Measurements from ENCODE around the gene VPS35L. TPM values are rescaled to one million over a fixed set of nuclear protein-coding genes. Genes with fewer than 3 reads are reported as not detected.

Gene VPS35L
- total and polyA plus RNA-seq, 2 of the 13 experiments (the other 11 are each of a cell fraction or from before 2014, with no cell fraction given) = 1.4 to 1.6 TPM

DNA sequence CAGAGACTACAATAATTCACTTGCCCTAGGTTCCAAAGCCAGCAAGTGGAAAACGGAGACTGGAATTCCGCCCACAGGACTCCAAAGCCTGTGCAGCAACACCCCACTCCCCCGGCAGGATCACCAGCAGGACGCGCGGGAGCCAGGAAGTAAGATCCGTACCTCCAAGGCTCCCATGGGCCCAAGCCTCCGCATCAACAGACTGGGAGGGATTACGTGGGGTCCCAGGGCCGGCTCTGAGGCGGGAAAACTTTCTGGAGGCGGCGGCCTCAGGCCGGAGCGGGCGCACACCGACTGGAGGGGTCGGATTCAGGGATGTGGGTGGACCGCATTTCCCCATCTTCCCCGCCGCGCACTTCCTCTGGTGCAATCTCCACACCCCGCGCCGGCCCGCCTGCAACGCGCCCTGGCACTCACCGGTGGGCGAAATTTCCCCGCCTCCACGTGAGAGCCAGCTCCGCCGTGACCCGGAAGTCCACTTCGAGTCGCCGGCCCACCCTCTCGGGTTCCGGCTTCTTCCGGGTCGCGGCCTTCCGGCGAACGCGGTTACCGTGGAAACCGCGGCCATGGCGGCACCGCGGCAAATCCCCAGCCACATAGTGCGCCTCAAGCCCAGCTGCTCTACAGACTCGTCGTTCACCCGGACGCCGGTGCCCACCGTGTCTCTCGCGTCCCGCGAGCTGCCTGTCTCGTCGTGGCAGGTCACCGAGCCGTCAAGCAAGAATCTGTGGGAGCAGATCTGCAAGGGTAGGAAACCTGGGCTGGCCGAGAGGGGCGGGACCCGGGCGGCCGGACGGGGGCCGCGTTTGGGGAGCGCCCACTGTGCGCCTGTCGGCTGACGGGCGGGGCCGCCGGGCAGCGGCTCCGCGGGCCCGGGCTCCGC is 162.5 kb downstream of the VPS35L start, which contains the start of the genes IQCK and KNOP1:
IQCK (plus strand) TSS at position 531 of the 883 bp plus-strand sequence; CDS start at position 567, 36 bp downstream.
KNOP1 (minus strand) TSS at position 487 of the 883 bp plus-strand sequence. CDS start 3,192 bp downstream, outside the sequence.
- Histone ChIP-seq H3K4me1 (ENCODE audit: insufficient read depth, low read length) (peaks cover 27% of the 10 kb centered on the region), H3K9ac (ENCODE audit: insufficient read depth, low read depth, low read length) (peak within 1 kb of the TSS; percentile 79), H3K4me2 (ENCODE audit: low read depth, low read length) (peak within 1 kb of the TSS; percentile 98), H3K4me3 (replicated peaks in 1 of 3; ENCODE audit: insufficient read depth in 1 of 3, low read depth in 2 of 3, low read length in 3 of 3) (peak within 1 kb of the TSS; percentile 74 to 98 (median 98)), H2AFZ (ENCODE audit: low read length) (peak within 1 kb of the TSS; percentile 98), H3K27ac (ENCODE audit: extremely low read length, insufficient read depth, low read length) (peak within 1 kb of the TSS; percentile 74), H3K79me2 (ENCODE audit: insufficient read depth, low read length) (peaks cover 30% of the 10 kb centered on the region), H3K9me3 (ENCODE audit: low read length) (no peaks in the 10 kb centered on the region), H4K20me1 (ENCODE audit: insufficient read depth, low read length) (no peaks in the 10 kb centered on the region), H3K27me3 (ENCODE audit: control insufficient read depth in 1 of 2, insufficient read depth in 2 of 2, low read length in 2 of 2) (no peaks in the 10 kb centered on the region; a peak in 1 of 5 replicates), H3K36me3 (replicated peaks in 1 of 2; ENCODE audit: control insufficient read depth in 1 of 2, insufficient read depth in 2 of 2, low read length in 2 of 2) (peaks cover 9 to 15% of the 10 kb centered on the region in 2 experiments)
- ATAC-seq (peak; percentile 94), FAIRE-seq (peak; percentile 21), DNase-seq (ENCODE audit: low spot score) (peak; percentile 92)
- in situ Hi-C loops (cut with HindIII; ENCODE audit: extremely low pct_ligation_motif_present, low pct_unique_long_range_greater_than_20kb) (loop anchor here (5.0 kb wide), 1 partner anchor 169 kb away; no protein-coding TSS in a partner anchor), intact Hi-C loops (cut with micrococcal nuclease; ENCODE audit: unreplicated experiment) (loop anchor here (5.0 kb wide), 2 partner anchors 34 to 169 kb away; no protein-coding TSS in a partner anchor)
- ChIA-PET CTCF (ENCODE audit: low intra/inter-chr PET ratio, low total read pairs) (no interaction called here), POLR2A (interaction anchor here (0.8 to 2.3 kb wide), 10 partner anchors 11 to 163 kb away, joined by 3 to 12 read pairs (median 4); partner anchors contain the start of gene VPS35L)
- TSS peak; percentile 61 for BruUV-seq (replicated peaks)
- 0% methylated on average over 63 of the region's 88 CpGs for WGBS (ENCODE audit: low lambda C conversion rate)
- TF ChIP-seq THYN1 (CRISPR knock-in tag; IDR thresholded peaks at IDR 0.05; ENCODE audit: borderline replicate concordance, low read depth) = 0 out of 2 replicates have a peak, but pooled peaks have one; percentile 27
- no peak for TF ChIP-seq EEA1 (CRISPR knock-in tag; IDR thresholded peaks at IDR 0.05; ENCODE audit: borderline replicate concordance)
- TF ChIP-seq HHEX (CRISPR knock-in tag; IDR thresholded peaks at IDR 0.05) = no peak
- no peak for TF ChIP-seq PRPF4 (IDR thresholded peaks at IDR 0.05; ENCODE audit: low read depth, low read length, poor library complexity, severe bottlenecking)
- TF ChIP-seq, protein P1, sequence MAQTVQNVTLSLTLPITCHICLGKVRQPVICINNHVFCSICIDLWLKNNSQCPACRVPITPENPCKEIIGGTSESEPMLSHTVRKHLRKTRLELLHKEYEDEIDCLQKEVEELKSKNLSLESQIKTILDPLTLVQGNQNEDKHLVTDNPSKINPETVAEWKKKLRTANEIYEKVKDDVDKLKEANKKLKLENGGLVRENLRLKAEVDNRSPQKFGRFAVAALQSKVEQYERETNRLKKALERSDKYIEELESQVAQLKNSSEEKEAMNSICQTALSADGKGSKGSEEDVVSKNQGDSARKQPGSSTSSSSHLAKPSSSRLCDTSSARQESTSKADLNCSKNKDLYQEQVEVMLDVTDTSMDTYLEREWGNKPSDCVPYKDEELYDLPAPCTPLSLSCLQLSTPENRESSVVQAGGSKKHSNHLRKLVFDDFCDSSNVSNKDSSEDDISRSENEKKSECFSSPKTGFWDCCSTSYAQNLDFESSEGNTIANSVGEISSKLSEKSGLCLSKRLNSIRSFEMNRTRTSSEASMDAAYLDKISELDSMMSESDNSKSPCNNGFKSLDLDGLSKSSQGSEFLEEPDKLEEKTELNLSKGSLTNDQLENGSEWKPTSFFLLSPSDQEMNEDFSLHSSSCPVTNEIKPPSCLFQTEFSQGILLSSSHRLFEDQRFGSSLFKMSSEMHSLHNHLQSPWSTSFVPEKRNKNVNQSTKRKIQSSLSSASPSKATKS (CRISPR knock-in tag; IDR thresholded peaks at IDR 0.05) = no peak
- peak; percentile 49; the same call in 1 of the 2 replicates for TF ChIP-seq ZNF160 (CRISPR knock-in tag; IDR thresholded peaks at IDR 0.05)
- TF ChIP-seq ZNF660 (CRISPR knock-in tag; IDR thresholded peaks at IDR 0.05; ENCODE audit: borderline replicate concordance, low read depth) = peak; percentile 34; the same call in 1 of the 2 replicates
- TF ChIP-seq, protein P2, sequence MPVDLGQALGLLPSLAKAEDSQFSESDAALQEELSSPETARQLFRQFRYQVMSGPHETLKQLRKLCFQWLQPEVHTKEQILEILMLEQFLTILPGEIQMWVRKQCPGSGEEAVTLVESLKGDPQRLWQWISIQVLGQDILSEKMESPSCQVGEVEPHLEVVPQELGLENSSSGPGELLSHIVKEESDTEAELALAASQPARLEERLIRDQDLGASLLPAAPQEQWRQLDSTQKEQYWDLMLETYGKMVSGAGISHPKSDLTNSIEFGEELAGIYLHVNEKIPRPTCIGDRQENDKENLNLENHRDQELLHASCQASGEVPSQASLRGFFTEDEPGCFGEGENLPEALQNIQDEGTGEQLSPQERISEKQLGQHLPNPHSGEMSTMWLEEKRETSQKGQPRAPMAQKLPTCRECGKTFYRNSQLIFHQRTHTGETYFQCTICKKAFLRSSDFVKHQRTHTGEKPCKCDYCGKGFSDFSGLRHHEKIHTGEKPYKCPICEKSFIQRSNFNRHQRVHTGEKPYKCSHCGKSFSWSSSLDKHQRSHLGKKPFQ (CRISPR knock-in tag; IDR thresholded peaks at IDR 0.05; ENCODE audit: insufficient replicate concordance) = no peak
- no peak for TF ChIP-seq SRF (IDR thresholded peaks at IDR 0.05; ENCODE audit: low read depth, low read length)
- TF ChIP-seq RELA (CRISPR knock-in tag; IDR thresholded peaks at IDR 0.05) = peak; percentile 83; the same call in 1 of the 2 replicates
- no peak for TF ChIP-seq TBP (CRISPR knock-in tag; IDR thresholded peaks at IDR 0.05)
- 0 out of 2 replicates have a peak, but pooled peaks have one; percentile 60 for TF ChIP-seq ZNF790 (CRISPR knock-in tag; IDR thresholded peaks at IDR 0.05; ENCODE audit: borderline replicate concordance)
- 0 out of 2 replicates have a peak, but pooled peaks have one; percentile 4 for TF ChIP-seq HNF4G (IDR thresholded peaks at IDR 0.05; ENCODE audit: borderline replicate concordance, low read depth, low read length)
- peak; percentile 74 for TF ChIP-seq HNF4G (CRISPR knock-in tag; IDR thresholded peaks at IDR 0.05; ENCODE audit: borderline replicate concordance, low read depth)
- peak; percentile 55; the same call in 1 of the 2 replicates for TF ChIP-seq CHCHD3 (CRISPR knock-in tag; IDR thresholded peaks at IDR 0.05)
- TF ChIP-seq SALL2 (CRISPR knock-in tag; IDR thresholded peaks at IDR 0.05) = peak; percentile 93
- TF ChIP-seq ZNF101 (CRISPR knock-in tag; IDR thresholded peaks at IDR 0.05; ENCODE audit: borderline replicate concordance, low read depth) = peak; percentile 88; the same call in 1 of the 2 replicates
- TF ChIP-seq ZNF678 (CRISPR knock-in tag; IDR thresholded peaks at IDR 0.05) = peak; percentile 96
- TF ChIP-seq ZNF772 (CRISPR knock-in tag; IDR thresholded peaks at IDR 0.05) = peak; percentile 92; the same call in 1 of the 2 replicates
- peak; percentile 96 for TF ChIP-seq SNAI1 (CRISPR knock-in tag; IDR thresholded peaks at IDR 0.05; ENCODE audit: borderline replicate concordance)

Data from HepG2 (cell line).